GM06990 (cell line): ENCODE measurements around the gene SRGAP2.
"Not testable (repeated sequence)": the region's sequence is repeated elsewhere in the genome, so short reads cannot be mapped to it uniquely, and the experiment has no call there.

Experiments
- DNase-seq: peaks from one replicate; pipeline ENCODE4 v3.0.0-alpha.2; 2011; ENCODE audit not compliant: insufficient read length; ENCODE audit errors: extremely low read depth
- H3K27me3 ChIP-seq: replicated peaks from 2 replicates; pipeline ENCODE4 v1.6.0; 2011; ENCODE audit warnings: low read length; ENCODE audit not compliant: control insufficient read depth, insufficient read depth
- H3K36me3 ChIP-seq: 2 replicates; pipeline ENCODE4 v1.5.1; 2011; ENCODE audit warnings: low read length; ENCODE audit not compliant: control insufficient read depth, insufficient read depth
- H3K4me3 ChIP-seq: replicated peaks from 2 replicates; pipeline ENCODE4 v1.5.1; 2011; ENCODE audit warnings: low read depth, mild to moderate bottlenecking, control low read depth, low read length

Gene SRGAP2

DNA sequence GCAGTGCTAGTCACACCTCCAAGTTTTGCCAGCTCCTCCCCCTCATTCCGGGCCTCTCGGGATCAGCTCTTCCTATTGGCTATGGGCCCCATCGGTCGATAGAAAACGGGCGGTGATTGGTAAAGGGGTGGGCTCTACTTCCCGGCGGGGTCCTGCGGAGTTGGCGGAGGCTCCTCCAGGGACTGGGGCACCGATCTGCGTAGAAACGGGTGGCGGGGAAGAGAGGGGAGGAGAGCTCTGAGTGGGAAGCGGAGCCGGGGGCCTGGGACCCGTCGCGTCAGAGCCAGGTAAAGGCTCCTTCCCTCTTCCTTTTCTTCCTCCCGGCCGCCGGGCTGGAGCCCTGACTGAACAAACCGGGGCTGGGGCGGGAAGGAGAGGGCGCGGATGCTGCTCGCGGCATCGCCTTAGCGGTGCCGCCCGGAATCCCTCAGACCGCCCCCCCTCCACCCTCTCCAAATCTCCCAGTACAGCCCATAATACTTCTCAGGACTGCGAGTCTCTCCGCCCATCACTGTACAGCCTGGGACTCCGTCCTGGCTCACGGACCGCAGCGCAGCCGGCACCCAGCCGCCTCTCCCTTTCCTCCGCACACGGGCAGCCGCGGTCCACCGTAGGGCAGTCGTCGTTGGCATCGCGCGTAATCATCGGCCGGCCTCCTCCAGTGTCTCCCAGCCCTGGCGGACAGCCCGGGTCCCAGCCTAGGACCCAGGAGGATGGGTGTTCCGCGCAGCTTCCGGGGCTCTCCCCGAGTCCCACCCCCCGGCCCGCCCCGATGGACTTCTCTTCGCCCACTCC lies at the start of gene SRGAP2:
Gene SRGAP2, plus strand, starts transcription at position 178 of the 795 bp plus-strand sequence. CDS start 2,430 bp downstream, outside the sequence.
- H3K4me3 ChIP-seq: peak within 1 kb of the TSS; percentile 59
- DNase-seq, H3K27me3 ChIP-seq, H3K36me3 ChIP-seq: not testable (repeated sequence)

- not testable (repeated sequence) for H3K36me3 ChIP-seq, DNase-seq, H3K27me3 ChIP-seq, H3K4me3 ChIP-seq
These were observed 35.9 kb upstream of the SRGAP2 start for GRCh38 chr1:206167350-206168029.

- not testable (repeated sequence) for H3K4me3 ChIP-seq, DNase-seq, H3K36me3 ChIP-seq, H3K27me3 ChIP-seq
These were observed 33.5 kb upstream of the SRGAP2 start for GRCh38 chr1:206169794-206170193.

GRCh38 chr1:206173110-206173719 lies 30.1 kb upstream of the SRGAP2 start:
- H3K36me3 ChIP-seq, DNase-seq, H3K4me3 ChIP-seq, H3K27me3 ChIP-seq: not testable (repeated sequence)

DNA sequence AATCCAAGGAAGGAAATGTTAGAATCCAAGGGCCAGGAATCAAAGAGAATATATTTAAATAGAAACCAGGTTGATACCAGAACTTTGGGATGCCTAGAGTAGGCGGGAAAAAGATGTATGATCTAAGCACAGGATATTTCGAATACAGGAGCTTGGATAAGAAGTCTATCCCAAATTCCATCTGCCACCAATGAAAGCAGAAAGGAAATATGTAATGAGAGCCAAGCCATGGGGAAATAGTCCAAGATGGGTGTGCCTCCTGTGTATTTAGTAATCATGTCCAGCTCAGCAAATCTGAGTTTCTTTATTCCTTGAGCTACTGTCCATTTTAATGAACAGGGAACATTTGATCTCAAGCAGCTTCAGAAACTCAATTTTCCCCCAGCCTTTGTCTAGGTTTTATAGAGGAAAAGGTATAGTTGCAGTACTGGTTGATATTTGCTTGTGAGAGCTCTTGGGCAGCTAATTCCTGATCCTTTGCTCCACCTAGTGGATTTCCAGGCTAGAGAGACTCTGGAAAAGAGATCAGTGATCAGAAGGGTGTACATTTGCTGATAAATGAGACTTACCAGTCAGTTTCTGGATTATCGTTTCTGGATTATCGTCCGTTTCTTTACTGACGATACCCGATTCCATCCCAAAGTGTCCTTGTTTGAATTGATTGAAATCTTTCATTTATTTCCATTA lies 29.0 kb upstream of the SRGAP2 start:
- H3K4me3 ChIP-seq, DNase-seq, H3K36me3 ChIP-seq, H3K27me3 ChIP-seq: not testable (repeated sequence)

DNA sequence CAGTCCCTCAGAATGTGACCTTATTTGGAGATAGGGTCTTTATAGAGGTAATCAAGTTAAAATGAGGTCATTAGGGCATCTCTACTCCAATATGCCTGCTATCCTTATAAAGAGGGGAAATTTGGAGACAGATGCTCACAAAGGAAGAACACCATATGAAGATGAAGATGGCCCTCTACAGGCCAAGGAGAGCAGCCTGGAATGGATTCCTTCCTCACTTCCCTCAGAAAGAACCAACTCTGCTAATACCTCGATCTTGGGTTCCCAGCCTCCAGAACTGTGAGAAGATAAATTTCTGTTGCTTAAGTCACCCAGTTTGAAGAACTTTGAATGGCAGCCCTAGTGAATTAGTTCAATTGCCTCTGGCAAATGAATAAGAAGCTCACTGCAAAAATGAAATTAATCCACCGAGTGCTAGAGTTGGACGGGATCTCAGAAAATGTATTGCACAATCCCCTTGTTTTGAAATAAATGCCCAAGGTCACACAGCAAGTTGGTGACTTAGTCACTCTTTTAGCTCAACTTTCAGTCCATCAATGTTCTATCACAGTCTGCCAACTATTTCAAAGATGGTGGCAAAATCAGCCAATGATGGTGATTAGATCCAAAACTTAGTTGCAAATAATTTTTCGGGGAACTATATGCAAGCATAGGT lies 27.8 kb upstream of the SRGAP2 start:
- H3K4me3 ChIP-seq, H3K27me3 ChIP-seq, DNase-seq, H3K36me3 ChIP-seq: not testable (repeated sequence)

- H3K36me3 ChIP-seq, H3K27me3 ChIP-seq, DNase-seq, H3K4me3 ChIP-seq: not testable (repeated sequence)
These were observed 27.2 kb upstream of the SRGAP2 start for GRCh38 chr1:206176114-206176502.

DNA sequence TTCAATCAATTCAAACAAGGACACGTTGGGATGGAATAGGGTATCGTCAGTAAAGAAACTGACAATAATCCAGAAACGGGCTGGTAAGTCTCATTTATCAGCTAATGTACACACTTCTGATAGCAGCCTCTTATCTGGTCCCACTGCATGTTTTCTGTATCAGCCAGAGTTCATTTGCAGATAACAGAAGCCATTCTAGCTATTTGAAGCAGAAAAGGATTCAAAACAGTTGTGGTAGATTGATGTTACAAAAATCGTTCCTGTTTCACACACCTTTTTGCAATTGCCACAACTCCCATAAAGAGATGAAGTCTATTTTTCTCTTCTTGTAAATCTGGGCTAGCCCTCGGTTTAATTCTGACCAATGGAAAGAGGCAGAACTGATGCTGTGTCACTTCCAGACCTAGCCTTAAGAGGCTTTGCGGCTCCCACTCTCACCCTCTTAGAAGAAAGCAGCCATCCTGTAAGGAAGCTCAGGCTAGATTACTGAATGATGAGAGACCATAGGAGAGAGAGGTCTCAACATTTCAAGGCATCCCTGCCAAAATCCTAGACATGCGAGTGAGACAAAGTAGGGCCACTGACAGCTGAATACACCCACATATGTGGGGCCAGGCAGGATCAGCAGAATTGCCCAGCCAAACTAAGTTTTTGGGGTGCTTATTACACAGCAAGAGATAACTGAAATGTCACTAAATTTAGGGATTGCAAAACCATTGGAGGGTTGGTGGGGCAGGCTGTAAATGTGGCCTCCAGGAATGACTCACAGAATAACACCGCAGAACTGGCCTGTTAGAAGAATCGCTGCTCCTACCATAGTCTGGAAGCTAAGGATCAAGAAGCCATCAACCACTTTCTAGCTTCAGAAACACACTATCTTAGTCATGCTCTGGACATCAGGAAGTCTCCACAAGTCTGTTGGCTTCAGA lies 25.0 kb upstream of the SRGAP2 start:
- DNase-seq: not testable (repeated sequence)

DNA sequence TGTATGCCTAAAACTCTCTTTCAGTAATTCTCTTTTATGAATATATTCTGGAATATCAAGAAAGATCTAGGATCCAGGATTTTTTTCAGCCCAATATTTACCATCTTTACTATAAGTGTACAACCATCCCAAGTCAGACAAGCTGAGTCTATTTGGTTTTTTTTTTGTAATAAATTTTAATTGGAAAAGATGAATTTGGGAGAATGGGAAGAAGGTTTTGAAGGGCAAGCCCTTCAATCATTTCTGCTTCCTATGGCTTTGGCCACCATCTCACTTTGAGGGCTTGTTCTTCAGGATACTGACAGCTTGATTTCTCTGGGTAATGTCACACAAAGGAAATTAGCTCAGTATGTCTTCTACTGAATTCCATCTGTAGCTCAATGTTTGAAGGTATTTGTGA lies 23.7 kb upstream of the SRGAP2 start:
- H3K4me3 ChIP-seq, H3K36me3 ChIP-seq, DNase-seq, H3K27me3 ChIP-seq: not testable (repeated sequence)

More for the DNA sequence above, 25.0 kb upstream of the SRGAP2 start:
- H3K4me3 ChIP-seq, H3K36me3 ChIP-seq, H3K27me3 ChIP-seq: not testable (repeated sequence)

DNA sequence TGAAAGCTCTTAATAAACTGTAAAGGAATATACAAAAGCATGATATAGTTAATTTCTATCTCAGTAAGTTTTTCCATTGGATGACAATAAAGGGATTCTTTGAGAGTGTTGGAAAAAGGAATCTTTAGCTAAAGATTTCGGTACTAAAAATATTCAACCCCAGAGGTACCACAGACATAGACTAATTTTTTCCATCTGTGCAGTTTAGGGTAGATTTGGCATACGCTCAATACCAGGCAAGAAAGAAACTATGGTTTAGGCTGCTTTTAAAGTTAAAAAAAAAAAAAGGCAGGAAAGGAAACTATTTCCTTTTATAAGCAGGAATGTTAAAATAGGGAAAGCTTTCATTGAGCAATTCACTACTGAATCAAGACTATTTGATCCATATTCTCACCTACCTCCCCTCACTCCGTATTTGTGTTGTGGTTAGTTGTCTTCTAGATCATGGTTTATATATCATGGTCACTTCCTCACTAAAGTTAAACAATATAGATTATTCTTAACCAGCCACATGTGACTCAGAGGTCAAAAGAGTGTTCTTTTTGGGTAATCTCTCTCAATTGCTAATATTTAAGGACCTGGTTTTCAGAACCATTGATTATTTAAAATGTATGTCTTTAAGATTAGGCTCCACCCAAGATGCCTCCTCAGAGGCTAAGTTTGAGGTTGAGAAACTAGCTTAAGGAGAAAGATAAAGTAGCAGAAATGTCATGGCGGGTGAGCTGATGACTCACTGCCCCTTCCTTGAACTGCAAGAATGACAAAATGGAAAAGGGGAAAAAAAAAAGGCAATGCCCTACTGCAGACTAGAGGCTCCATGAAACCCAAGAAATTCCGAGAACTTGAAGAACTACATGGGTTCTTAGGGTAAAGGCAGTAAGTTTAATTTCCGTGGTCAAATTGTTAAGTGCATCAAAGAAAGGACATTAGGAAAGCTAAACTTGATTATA lies 20.7 kb upstream of the SRGAP2 start:
- not testable (repeated sequence) for H3K27me3 ChIP-seq, DNase-seq, H3K4me3 ChIP-seq, H3K36me3 ChIP-seq

DNA sequence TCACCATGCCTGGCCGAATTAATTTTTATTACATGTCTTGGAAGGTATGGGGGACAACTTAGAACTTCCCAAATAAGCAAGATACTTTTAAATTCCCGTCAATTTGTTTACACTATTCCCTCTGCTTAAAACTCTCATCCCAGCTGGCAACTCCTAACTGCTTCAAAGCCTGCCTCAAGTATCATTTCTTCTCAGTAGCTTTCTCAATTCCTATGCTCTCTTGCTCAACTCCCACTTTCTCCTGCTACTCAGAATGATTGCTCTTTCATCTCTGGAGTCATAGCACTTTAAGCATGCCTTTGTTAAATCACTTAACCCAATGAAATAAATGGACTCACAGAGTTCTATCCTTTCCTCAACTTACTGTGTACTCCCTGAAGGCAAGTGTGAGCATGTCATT lies 19.6 kb upstream of the SRGAP2 start:
- H3K27me3 ChIP-seq, H3K36me3 ChIP-seq, DNase-seq, H3K4me3 ChIP-seq: not testable (repeated sequence)

DNA sequence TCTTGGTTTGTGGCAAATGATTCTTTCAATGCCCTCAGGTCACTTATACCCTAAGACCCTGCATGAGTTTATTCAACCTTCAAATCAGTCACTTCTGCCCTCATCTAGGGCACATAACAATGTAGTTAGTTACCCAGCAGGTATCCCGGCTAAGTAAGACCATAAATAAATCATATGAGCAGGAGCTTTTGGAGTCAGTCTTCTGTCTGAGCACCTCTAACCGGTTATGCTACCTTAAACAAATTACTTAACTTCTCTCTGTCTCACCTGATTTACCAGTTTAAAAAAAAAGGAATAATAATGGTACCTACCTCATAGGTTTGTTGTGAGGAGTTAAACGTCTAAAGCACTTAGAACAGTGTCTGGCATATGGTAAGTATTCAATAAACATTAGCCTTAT lies 17.6 kb upstream of the SRGAP2 start:
- H3K36me3 ChIP-seq, DNase-seq, H3K27me3 ChIP-seq, H3K4me3 ChIP-seq: not testable (repeated sequence)
